Bronchial epithelial cell (primary cell): Measurements from ENCODE around the gene NABP1. TPM values are rescaled to one million over a fixed set of nuclear protein-coding genes. Genes with fewer than 3 reads are reported as not detected.

Experiments used
- DNase-seq: peaks from one replicate; pipeline ENCODE4 v3.0.0-alpha.2; 2010; ENCODE audit warnings: low read depth
- FAIRE-seq: peaks from 2 replicates; lab custom pipeline; 2011; peaks lifted over from hg19 to GRCh38; lab: Jason Lieb, UNC
- H3K27me3 ChIP-seq: 2 replicates; pipeline ENCODE4 v1.5.1; 2011; ENCODE audit warnings: low read length; ENCODE audit not compliant: control insufficient read depth, insufficient read depth
- H3K36me3 ChIP-seq: 2 replicates; pipeline ENCODE4 v1.5.1; 2011; ENCODE audit warnings: low read length; ENCODE audit not compliant: control insufficient read depth, insufficient read depth
- H3K4me3 ChIP-seq: 2 replicates; pipeline ENCODE4 v1.5.1; 2011; ENCODE audit warnings: mild to moderate bottlenecking, low read depth, low read length, control low read depth
- total RNA-seq: library from RNA; depleted of rRNA; stranded (reverse); fragments of >200 nt; gene quantifications from 2 replicates; pipeline ENCODE4 v1.2.1, GENCODE V29; 2014
- TF ChIP-seq, protein P1 (sequence below): IDR thresholded peaks from 2 replicates; pipeline ENCODE4 v1.5.1; 2011; ENCODE audit warnings: mild to moderate bottlenecking, moderate library complexity, low read length, control low read depth, inconsistent platforms; ENCODE audit not compliant: insufficient read depth, severe bottlenecking

The NABP1 gene
- total RNA-seq, 1 donor from 2014 or later, result 45.5 TPM

DNA sequence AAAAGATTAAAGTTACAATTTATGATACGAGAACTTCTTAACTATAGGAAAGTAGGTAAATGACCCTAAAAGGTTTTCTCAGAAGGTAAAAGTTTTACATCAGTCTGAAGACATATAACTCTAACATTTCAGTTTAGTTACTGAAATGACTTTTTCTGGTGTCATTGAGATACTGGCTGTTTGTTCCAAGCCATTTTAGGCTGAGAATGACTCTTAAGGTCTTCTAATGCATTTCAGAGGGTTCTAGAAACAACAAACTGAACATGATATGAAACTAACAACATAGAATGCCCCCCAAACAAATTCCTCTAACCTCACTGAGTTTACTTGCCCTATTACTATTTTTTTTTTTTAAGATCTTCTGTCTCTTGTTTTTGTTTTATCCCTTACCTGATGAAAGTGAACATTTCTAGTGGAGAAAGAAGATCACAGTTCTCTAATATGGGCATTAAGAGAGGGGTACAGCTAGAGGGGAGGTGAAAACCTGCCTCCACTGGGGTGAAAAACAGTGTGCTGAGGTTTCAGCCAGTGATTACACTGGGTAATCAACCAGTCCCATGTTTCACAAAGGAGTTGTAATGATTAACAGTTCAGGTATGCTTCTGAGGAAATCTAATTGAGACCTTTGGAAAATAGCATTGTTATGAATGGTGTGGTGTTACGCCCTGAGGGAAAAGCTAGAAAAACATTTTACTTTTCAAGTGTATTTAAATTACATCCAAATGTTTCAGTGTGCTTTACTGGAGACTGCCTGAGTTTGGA is 11.2 kb downstream of the NABP1 start:
- no peaks in the 10 kb centered on the region for H3K27me3 ChIP-seq
- peaks cover 4% of the 10 kb centered on the region for H3K36me3 ChIP-seq
- DNase-seq, result peak; percentile 96
- no peak for FAIRE-seq
- TF ChIP-seq, protein P1, sequence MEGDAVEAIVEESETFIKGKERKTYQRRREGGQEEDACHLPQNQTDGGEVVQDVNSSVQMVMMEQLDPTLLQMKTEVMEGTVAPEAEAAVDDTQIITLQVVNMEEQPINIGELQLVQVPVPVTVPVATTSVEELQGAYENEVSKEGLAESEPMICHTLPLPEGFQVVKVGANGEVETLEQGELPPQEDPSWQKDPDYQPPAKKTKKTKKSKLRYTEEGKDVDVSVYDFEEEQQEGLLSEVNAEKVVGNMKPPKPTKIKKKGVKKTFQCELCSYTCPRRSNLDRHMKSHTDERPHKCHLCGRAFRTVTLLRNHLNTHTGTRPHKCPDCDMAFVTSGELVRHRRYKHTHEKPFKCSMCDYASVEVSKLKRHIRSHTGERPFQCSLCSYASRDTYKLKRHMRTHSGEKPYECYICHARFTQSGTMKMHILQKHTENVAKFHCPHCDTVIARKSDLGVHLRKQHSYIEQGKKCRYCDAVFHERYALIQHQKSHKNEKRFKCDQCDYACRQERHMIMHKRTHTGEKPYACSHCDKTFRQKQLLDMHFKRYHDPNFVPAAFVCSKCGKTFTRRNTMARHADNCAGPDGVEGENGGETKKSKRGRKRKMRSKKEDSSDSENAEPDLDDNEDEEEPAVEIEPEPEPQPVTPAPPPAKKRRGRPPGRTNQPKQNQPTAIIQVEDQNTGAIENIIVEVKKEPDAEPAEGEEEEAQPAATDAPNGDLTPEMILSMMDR, result no peak
- no peak overlapping the region for H3K4me3 ChIP-seq

DNA sequence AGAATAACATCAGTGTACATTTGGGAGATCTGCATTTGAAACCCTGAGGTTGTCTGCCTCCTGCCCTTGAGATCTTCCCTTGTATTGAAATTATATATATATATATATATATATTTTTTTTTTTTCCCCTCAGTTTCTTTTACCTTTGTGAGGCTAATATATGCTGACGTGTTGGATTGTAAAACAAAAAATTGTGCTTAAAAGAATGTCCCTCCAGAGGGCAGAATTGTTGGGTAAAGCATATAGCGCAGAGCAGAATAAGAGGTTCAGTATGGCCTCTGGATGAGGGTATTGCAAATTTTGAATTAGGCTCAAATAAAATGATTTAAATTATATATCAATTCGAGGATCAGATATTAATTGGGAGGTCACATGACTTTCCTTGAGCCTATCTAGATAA is 12.4 kb downstream of the NABP1 start:
- DNase-seq (no peak), FAIRE-seq (no peak)
- Histone ChIP-seq H3K27me3 (no peaks in the 10 kb centered on the region), H3K4me3 (no peak overlapping the region), H3K36me3 (no peaks in the 10 kb centered on the region)
- TF ChIP-seq, protein P1, result no peak

DNA sequence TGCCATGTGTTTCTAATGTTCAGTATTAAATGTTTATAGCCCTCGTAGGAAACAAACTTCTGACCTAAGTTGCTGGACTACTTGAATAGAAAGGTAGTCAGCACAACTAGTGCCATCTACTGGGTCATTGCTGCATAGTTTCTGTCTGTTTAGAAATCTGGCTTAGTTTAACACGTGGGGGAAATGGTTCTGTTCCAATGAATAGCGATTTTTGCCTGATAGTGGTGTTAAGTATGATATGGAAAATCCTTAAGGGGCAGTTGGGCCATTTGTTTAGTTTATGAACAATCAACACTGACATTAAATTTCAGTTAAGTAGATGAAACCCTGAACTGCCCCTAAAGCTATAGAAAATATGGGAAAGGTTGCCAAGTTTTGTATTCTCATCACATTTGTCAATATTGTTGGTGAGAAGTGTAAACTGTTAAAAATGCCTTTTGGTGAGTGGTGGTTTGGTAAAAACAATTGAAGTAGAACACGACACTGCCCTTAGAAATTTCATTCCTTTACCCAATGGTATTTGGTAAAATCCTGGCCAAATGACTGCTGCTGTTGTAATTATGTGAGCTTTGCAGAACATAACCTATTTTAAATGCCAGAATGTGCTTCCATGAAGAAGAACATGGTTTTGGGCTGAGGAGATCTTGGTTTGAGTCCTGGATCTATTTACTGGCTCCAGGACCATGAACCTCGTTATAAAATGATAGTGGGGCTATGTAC is 13.2 kb downstream of the NABP1 start:
- H3K36me3 ChIP-seq, result no peaks in the 10 kb centered on the region
- no peaks in the 10 kb centered on the region for H3K27me3 ChIP-seq
- DNase-seq (peak; percentile 86), FAIRE-seq (no peak)
- TF ChIP-seq, protein P1, result peak; percentile 63
- H3K4me3 ChIP-seq, result no peak overlapping the region

DNA sequence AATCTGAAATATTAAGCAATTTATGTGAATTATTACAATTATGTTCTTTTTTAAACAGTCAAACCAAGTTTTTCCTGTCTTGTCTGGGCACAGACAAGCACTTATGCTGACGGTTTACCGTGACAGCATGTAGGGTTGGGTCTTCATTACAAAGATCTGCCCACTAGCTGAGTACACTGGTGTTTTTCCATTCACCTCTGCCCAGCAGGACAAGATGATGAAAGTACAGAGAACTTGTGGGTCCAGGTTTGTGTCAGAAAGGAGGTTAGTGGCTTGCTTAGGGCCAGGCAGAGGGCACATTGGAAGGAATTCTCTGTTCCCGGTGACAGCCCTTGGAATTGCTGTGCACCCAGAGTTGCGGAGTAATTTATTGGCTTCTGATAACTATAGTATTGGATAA is 14.0 kb downstream of the NABP1 start:
- no peak for DNase-seq
- Histone ChIP-seq H3K4me3 (no peak overlapping the region), H3K27me3 (no peaks in the 10 kb centered on the region), H3K36me3 (no peaks in the 10 kb centered on the region)
- no peak for FAIRE-seq
- TF ChIP-seq, protein P1, result no peak

DNA sequence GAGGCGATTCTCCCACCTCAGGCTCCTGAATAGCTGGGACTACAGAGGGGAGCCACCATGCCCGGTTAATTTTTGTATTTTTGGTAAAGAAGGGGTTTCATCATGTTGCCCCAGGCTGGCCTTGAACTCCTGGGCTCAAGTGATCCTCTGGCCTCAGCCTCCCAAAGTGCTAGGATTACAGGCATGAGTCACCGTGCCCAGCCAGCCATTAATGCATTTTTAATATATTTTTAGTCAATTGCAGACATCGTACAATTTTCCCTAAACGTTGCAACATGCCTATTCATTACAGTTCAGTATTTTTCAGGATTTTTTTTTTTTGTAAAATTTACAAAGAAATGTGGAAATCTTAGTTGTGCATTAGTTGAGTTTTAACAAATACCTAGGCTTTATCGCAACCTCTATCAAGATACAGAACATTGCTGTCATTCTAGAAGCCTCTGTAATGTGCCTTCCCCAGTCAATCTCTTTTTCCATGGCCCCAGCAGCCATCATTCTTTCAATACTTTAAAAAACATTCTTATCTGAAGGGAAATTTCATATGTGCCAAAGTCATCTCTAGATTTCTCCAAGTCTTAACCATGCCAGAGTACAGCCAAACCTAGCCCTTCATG is 14.7 kb downstream of the NABP1 start:
- Histone ChIP-seq H3K36me3 (no peaks in the 10 kb centered on the region), H3K4me3 (no peak overlapping the region), H3K27me3 (no peaks in the 10 kb centered on the region)
- FAIRE-seq (no peak), DNase-seq (no peak)
- TF ChIP-seq, protein P1, result no peak
